HAP-1 (cell line): Measurements from ENCODE around the gene VIT.

Source experiments
- DNase-seq, 2 experiments: peaks; one replicate each; pipeline ENCODE4 v3.0.0-alpha.2; 2016 to 2020; ENCODE audit warnings: low spot score in 2 of 2
- H3K27me3 ChIP-seq: fragments of 250-450 bp; sonication (Bioruptor Pico); 2 replicates; pipeline ENCODE4 v1.5.1; 2020; ENCODE audit warnings: low read depth, mild to moderate bottlenecking, moderate library complexity
- H3K36me3 ChIP-seq: fragments of 250-450 bp; sonication (Bioruptor Pico); replicated peaks from 2 replicates; pipeline ENCODE4 v1.5.1; 2020; ENCODE audit warnings: mild to moderate bottlenecking
- H3K4me1 ChIP-seq: fragments of 250-450 bp; sonication (Bioruptor Pico); 2 replicates; pipeline ENCODE4 v1.5.1; 2020; ENCODE audit warnings: mild to moderate bottlenecking
- H3K4me3 ChIP-seq: fragments of 250-450 bp; sonication (Bioruptor Pico); 2 replicates; pipeline ENCODE4 v1.5.1; 2020; ENCODE audit warnings: mild to moderate bottlenecking, moderate library complexity
- H3K9me3 ChIP-seq: fragments of 250-450 bp; sonication (Bioruptor Pico); 2 replicates; pipeline ENCODE4 v1.5.1; 2020; ENCODE audit warnings: mild to moderate bottlenecking, moderate library complexity
- in situ Hi-C: fragments of 300-500 bp; cut with MboI; formaldehyde crosslinking; loops from 3 replicates; pipeline ENCODE4 v1.14.3; 2020; ENCODE audit warnings: low sequenced_read_pairs, inconsistent platforms, mixed read lengths

The VIT gene

DNA sequence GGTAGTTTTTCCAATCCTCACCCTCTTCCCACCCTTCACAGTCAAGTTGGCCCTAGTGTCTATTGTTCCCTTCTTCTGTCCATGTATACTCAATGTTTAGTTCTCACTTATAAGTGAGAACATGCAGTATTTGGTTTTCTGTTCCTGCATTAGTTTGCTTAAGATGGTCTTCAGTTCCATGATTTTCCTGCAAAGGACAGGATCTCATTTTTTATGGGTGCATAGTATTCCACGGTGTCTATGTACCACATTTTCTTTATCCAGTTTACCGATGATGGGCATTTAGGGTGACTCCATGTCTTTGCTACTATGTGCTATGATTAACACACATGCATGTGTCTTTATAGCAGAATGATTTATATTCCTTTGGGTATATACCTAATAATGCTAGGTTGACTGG lies 165.4 kb downstream of the VIT start:
- in situ Hi-C loops: no loop called here
- Histone ChIP-seq H3K4me3 (no peak overlapping the region), H3K4me1 (peaks cover 3% of the 10 kb centered on the region; the same call in 1 of the 2 replicates), H3K9me3 (no peaks in the 10 kb centered on the region), H3K27me3 (no peaks in the 10 kb centered on the region), H3K36me3 (peaks cover 4% of the 10 kb centered on the region; the same call in 1 of the 2 replicates)
- DNase-seq: no peak
